ENCODE data around the gene SIT1. TPM values are rescaled to one million over a fixed set of nuclear protein-coding genes. Genes with fewer than 3 reads are reported as not detected.

The SIT1 gene
- total and polyA plus RNA-seq, 10 donors, result 24.2 to 82.7 (median 41.1) TPM

DNA sequence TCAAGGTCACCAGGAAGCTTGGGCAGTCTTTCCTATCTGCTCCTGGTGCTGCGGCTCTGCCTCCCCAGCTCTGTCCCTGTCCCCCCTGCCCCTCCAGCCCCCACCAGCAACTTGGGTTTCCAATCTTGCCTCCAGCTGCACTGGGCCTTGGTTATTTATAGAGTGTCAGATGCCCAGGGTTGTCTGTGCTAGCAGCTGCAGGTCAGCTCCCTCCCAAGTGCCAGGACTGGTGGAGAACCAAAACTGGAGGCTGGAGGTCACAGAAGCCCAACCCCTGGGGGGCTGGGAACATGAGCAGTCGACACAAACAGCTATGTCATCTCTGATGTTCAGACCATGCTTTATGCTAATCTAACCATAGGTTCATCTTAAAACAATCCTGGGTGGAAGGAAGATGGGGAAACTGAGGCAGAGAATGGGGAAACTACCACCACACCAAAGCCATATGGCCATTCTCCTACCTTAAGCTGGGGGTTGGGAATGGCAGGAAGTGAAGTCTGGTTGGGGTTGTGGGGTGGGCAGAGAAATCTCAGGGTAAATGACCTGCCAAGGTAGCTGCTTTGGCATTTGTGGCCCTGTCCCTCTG, 37.3 kb upstream of the SIT1 start:
- intact Hi-C loops (cut with DNase I; ENCODE audit: low total_unique reads), result no loop called here
- Histone ChIP-seq H3K4me3 (peak overlapping the region in 5 of 8 donors; percentile 13 to 83 (median 71)), H3K9me3 (no peaks in the 10 kb centered on the region), H3K27me3 (replicated peaks in 1 of 7) (peaks cover 0 to 7% (median 0%) of the 10 kb centered on the region in 7 donors), H3K4me1 (peaks cover 0 to 64% (median 22%) of the 10 kb centered on the region in 6 donors), H3K27ac (peak overlapping the region in 3 of 8 donors; percentile 84 to 90 (median 88)), H3K36me3 (peaks cover 0 to 25% (median 4%) of the 10 kb centered on the region in 6 donors)
- no peak for DNase-seq
- 56 to 95% (median 90%) methylated on average over 1 to 2 of the region's 2 CpGs for WGBS, 5 donors
- TF ChIP-seq, protein P1, sequence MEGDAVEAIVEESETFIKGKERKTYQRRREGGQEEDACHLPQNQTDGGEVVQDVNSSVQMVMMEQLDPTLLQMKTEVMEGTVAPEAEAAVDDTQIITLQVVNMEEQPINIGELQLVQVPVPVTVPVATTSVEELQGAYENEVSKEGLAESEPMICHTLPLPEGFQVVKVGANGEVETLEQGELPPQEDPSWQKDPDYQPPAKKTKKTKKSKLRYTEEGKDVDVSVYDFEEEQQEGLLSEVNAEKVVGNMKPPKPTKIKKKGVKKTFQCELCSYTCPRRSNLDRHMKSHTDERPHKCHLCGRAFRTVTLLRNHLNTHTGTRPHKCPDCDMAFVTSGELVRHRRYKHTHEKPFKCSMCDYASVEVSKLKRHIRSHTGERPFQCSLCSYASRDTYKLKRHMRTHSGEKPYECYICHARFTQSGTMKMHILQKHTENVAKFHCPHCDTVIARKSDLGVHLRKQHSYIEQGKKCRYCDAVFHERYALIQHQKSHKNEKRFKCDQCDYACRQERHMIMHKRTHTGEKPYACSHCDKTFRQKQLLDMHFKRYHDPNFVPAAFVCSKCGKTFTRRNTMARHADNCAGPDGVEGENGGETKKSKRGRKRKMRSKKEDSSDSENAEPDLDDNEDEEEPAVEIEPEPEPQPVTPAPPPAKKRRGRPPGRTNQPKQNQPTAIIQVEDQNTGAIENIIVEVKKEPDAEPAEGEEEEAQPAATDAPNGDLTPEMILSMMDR (IDR thresholded peaks at IDR 0.05 in 8 of 11, conservative IDR thresholded peaks at IDR 0.05 in 3 of 11), result no peak
- TF ChIP-seq POLR2AphosphoS5 (IDR thresholded peaks at IDR 0.05) (no peak), POLR2A (IDR thresholded peaks at IDR 0.05) (no peak)

DNA sequence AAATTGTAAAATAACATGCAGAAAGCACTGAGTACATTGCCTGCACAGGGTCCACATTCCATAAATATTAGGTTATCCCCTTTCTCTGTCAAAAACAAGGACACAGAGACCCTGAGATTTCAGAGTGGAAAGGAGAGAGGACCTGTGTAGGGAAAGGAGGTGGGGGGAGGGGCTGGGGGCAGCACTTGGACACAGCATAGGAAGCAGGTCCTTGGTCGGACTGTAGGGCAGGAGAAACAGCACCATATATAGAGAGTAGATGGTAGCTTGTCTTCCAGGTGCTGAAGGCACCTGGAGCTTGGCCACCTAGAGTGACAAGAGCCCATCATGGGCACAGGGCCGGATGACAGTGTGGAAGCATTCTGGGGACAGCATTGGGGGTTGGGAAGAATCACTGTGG, 36.6 kb upstream of the SIT1 start:
- WGBS, 5 donors, result 78 to 90% (median 85%) methylated on average over 2 of the region's 2 CpGs
- intact Hi-C loops (cut with DNase I; ENCODE audit: low total_unique reads), result no loop called here
- Histone ChIP-seq H3K4me1 (peaks cover 0 to 64% (median 22%) of the 10 kb centered on the region in 6 donors), H3K4me3 (peak overlapping the region in 2 of 8 donors; percentile 67 to 77), H3K27me3 (replicated peaks in 1 of 7) (peaks cover 0 to 7% (median 0%) of the 10 kb centered on the region in 7 donors), H3K36me3 (peaks cover 0 to 33% (median 7%) of the 10 kb centered on the region in 6 donors), H3K27ac (peak overlapping the region in 1 of 8 donors; percentile 17), H3K9me3 (no peaks in the 10 kb centered on the region)
- DNase-seq, result no peak
- no peak for TF ChIP-seq POLR2AphosphoS5 (IDR thresholded peaks at IDR 0.05)
- TF ChIP-seq POLR2A (IDR thresholded peaks at IDR 0.05), result no peak
- TF ChIP-seq, protein P1 (IDR thresholded peaks at IDR 0.05 in 8 of 11, conservative IDR thresholded peaks at IDR 0.05 in 3 of 11), result no peak

DNA sequence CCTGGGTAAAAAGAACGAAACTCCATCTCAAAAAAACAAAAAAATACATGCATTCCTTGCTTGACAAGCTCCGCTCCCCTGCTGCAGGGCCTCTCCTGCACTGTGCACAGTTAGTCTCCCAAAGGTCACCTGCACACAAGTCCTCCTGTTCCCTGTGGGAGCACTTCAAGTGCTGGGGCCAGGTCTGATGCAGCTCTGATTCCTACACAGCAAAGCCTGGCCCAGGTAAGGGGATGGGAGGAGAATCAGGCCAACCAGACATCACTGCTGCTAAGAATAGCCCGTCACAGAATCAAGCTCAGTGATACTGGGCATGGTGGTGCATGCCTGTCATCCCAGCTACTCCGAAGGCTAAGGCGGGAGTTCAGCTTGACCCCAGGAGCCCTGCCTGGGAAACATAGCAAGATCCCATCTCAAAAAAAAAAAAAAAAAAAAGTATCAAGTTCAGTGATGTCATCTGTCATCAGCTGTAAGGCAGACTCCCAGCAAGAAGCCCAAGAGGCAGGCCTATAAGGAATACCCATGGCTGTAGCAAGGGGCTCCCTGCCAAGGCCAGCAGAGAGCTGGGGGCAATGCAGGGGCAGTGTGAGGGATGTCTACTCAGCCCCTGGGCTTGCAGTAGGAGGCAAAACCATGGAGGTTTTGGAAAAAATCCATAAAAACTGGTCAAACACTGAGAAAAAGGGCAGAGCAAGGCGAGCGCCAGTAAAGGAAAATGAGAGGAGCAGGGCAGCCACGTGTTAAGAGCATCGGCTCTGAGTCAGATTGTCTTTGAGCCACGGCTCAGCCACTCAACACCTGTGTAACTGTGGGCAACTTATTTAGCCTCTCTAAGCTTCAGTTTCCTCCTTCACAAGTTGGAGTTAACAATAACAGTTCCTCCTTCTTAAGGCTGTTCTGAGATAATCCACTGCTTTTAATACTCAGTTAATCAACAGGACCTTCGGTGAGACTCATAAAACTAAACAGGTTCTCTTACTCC, 35.8 kb upstream of the SIT1 start:
- Histone ChIP-seq H3K4me3 (peak overlapping the region in 1 of 8 donors; percentile 67), H3K9me3 (no peaks in the 10 kb centered on the region), H3K4me1 (peaks cover 0 to 58% (median 18%) of the 10 kb centered on the region in 6 donors), H3K27me3 (replicated peaks in 1 of 7) (peaks cover 0 to 7% (median 0%) of the 10 kb centered on the region in 7 donors), H3K36me3 (peaks cover 0 to 39% (median 7%) of the 10 kb centered on the region in 6 donors), H3K27ac (peak overlapping the region in 1 of 8 donors; percentile 17)
- intact Hi-C loops (cut with DNase I; ENCODE audit: low total_unique reads), result no loop called here
- TF ChIP-seq, protein P1 (IDR thresholded peaks at IDR 0.05 in 8 of 11, conservative IDR thresholded peaks at IDR 0.05 in 3 of 11), result no peak
- no peak for TF ChIP-seq POLR2AphosphoS5 (IDR thresholded peaks at IDR 0.05)
- TF ChIP-seq POLR2A (IDR thresholded peaks at IDR 0.05), result no peak
- DNase-seq, result no peak
- 69 to 85% (median 77%) methylated on average over 11 of the region's 11 CpGs for WGBS, 5 donors

Measured in spleen (tissue), 11 donors.